ENCODE results near the gene ACOT8.

GRCh38 chr20:45796337-45797065, 60.7 kb downstream of the ACOT8 start:
- TF ChIP-seq CTCF (optimal IDR thresholded peaks at IDR 0.05 in 1 of 3, IDR thresholded peaks at IDR 0.05 in 1 of 3, conservative IDR thresholded peaks at IDR 0.05 in 1 of 3; ENCODE audit: extremely low read depth in 1 of 3, insufficient read depth in 2 of 3, low read length in 3 of 3) (no peak), EZH2 (IDR thresholded peaks at IDR 0.05; ENCODE audit: low read length) (no peak)
